OCI-LY1 (cell line): ENCODE measurements around the gene H6PD.

Experiments
- H2AFZ ChIP-seq: fragments of 200-600 bp; sonication (generic), shearing (Covaris generic); 2 replicates; pipeline ENCODE4 v1.6.0; 2014; ENCODE audit warnings: antibody characterized with exemption, mild to moderate bottlenecking, low read length
- H3F3A ChIP-seq: fragments of 200-600 bp; sonication (generic), shearing (Covaris generic); 2 replicates; pipeline ENCODE4 v1.6.0; 2014; ENCODE audit warnings: mild to moderate bottlenecking, antibody characterized with exemption, low read length, moderate library complexity; ENCODE audit not compliant: insufficient read depth
- H3K27ac ChIP-seq: fragments of 200-600 bp; sonication (generic); 2 replicates; pipeline ENCODE4 v1.5.1; 2014; ENCODE audit warnings: low read length, mixed run types, mild to moderate bottlenecking, low read depth; ENCODE audit not compliant: poor library complexity, severe bottlenecking
- H3K27me3 ChIP-seq: fragments of 200-600 bp; sonication (generic); 2 replicates; pipeline ENCODE4 v1.6.0; 2014; ENCODE audit warnings: antibody characterized with exemption, mild to moderate bottlenecking, low read length, moderate library complexity; ENCODE audit not compliant: insufficient read depth
- H3K36me3 ChIP-seq: fragments of 200-600 bp; sonication (generic); 2 replicates; pipeline ENCODE4 v1.6.1; 2014; ENCODE audit warnings: mild to moderate bottlenecking, antibody characterized with exemption, low read length, moderate library complexity, mixed read lengths; ENCODE audit not compliant: insufficient read depth
- H3K4me1 ChIP-seq: fragments of 200-600 bp; sonication (generic); 2 replicates; pipeline ENCODE4 v1.5.1; 2014; ENCODE audit warnings: mild to moderate bottlenecking, low read length, moderate library complexity; ENCODE audit not compliant: insufficient read depth, severe bottlenecking
- H3K4me2 ChIP-seq: fragments of 200-600 bp; sonication (generic), shearing (Covaris generic); 2 replicates; pipeline ENCODE4 v1.6.1; 2014; ENCODE audit warnings: low read length
- H3K4me3 ChIP-seq: fragments of 200-600 bp; sonication (generic); 2 replicates; pipeline ENCODE4 v1.5.1; 2014; ENCODE audit warnings: low read length, low read depth, mild to moderate bottlenecking, mixed read lengths; ENCODE audit not compliant: poor library complexity, severe bottlenecking
- H3K79me2 ChIP-seq: fragments of 200-600 bp; shearing (Covaris generic); 2 replicates; pipeline ENCODE4 v1.6.1; 2016; ENCODE audit warnings: mixed run types, low read length, mixed read lengths; ENCODE audit not compliant: insufficient read depth
- H3K9ac ChIP-seq: fragments of 200-600 bp; sonication (generic), shearing (Covaris generic); 2 replicates; pipeline ENCODE4 v1.6.1; 2014; ENCODE audit warnings: mild to moderate bottlenecking, low read length, mixed read lengths
- H3K9me2 ChIP-seq: fragments of 200-600 bp; sonication (generic), shearing (Covaris generic); 2 replicates; pipeline ENCODE4 v1.6.1; 2014; ENCODE audit warnings: low read depth, mild to moderate bottlenecking, low read length, mixed read lengths
- H3K9me3 ChIP-seq: fragments of 200-600 bp; shearing (Covaris generic); 2 replicates; pipeline ENCODE4 v1.6.1; 2014; ENCODE audit warnings: low read length, mixed read lengths
- H4K20me1 ChIP-seq: fragments of 200-600 bp; sonication (generic), shearing (Covaris generic); 2 replicates; pipeline ENCODE4 v1.6.0; 2016; ENCODE audit warnings: mild to moderate bottlenecking, low read length; ENCODE audit not compliant: insufficient read depth
- CTCF ChIP-seq: fragments of 200-600 bp; sonication (generic), shearing (Covaris generic); IDR thresholded peaks from 2 replicates; pipeline ENCODE4 v1.5.1; 2017; ENCODE audit warnings: mild to moderate bottlenecking, antibody characterized with exemption, low read length, moderate library complexity, mixed read lengths
- EZH2 ChIP-seq: fragments of 200-600 bp; sonication (generic), shearing (Covaris generic); IDR thresholded peaks from 2 replicates; pipeline ENCODE4 v1.8.0; 2017; ENCODE audit warnings: borderline replicate concordance, mixed run types, mild to moderate bottlenecking, antibody characterized with exemption, low read length, moderate library complexity, mixed read lengths

H6PD gene

GRCh38 chr1:9302745-9303524, 68.4 kb downstream of the H6PD start:
- TF ChIP-seq CTCF (no peak), EZH2 (no peak)
- H3K9ac ChIP-seq, result no peak overlapping the region
- no peaks in the 10 kb centered on the region for H3K9me2 ChIP-seq
- no peaks in the 10 kb centered on the region; the same call in 1 of the 2 replicates for H3K27me3 ChIP-seq
- H3K36me3 ChIP-seq, result peaks cover 2% of the 10 kb centered on the region; the same call in 1 of the 2 replicates
- H3K79me2 ChIP-seq, result peaks cover 17% of the 10 kb centered on the region
- H3K9me3 ChIP-seq, result no peaks in the 10 kb centered on the region
- H2AFZ ChIP-seq, result no peak overlapping the region
- H3K4me3 ChIP-seq, result no peak overlapping the region
- no peak overlapping the region for H3K27ac ChIP-seq
- no peaks in the 10 kb centered on the region; the same call in 1 of the 2 replicates for H4K20me1 ChIP-seq
- H3K4me1 ChIP-seq, result peaks cover 39% of the 10 kb centered on the region
- no peak overlapping the region for H3K4me2 ChIP-seq
- H3F3A ChIP-seq, result no peaks in the 10 kb centered on the region

GRCh38 chr1:9303916-9304315, 69.3 kb downstream of the H6PD start:
- peaks cover 2% of the 10 kb centered on the region; the same call in 1 of the 2 replicates for H3K36me3 ChIP-seq
- H3K9me2 ChIP-seq, result no peaks in the 10 kb centered on the region
- H3K4me3 ChIP-seq, result no peak overlapping the region
- peaks cover 49% of the 10 kb centered on the region for H3K4me1 ChIP-seq
- no peak overlapping the region for H3K4me2 ChIP-seq
- no peak overlapping the region for H3K27ac ChIP-seq
- H3K9me3 ChIP-seq, result no peaks in the 10 kb centered on the region
- peaks cover 11% of the 10 kb centered on the region; the same call in 1 of the 2 replicates for H3K79me2 ChIP-seq
- no peak for TF ChIP-seq EZH2
- no peak for TF ChIP-seq CTCF
- no peaks in the 10 kb centered on the region; the same call in 1 of the 2 replicates for H3K27me3 ChIP-seq
- no peaks in the 10 kb centered on the region for H3F3A ChIP-seq
- H2AFZ ChIP-seq, result no peak overlapping the region
- no peak overlapping the region for H3K9ac ChIP-seq
- H4K20me1 ChIP-seq, result no peaks in the 10 kb centered on the region; the same call in 1 of the 2 replicates

- TF ChIP-seq EZH2 (no peak), CTCF (no peak)
- H3K27me3 ChIP-seq, result no peaks in the 10 kb centered on the region; the same call in 1 of the 2 replicates
- H3K4me1 ChIP-seq, result peaks cover 48% of the 10 kb centered on the region
- no peak overlapping the region for H3K4me2 ChIP-seq
- H3K27ac ChIP-seq, result no peak overlapping the region
- H3K9me2 ChIP-seq, result no peaks in the 10 kb centered on the region
- H3K4me3 ChIP-seq, result no peak overlapping the region
- H4K20me1 ChIP-seq, result no peaks in the 10 kb centered on the region; the same call in 1 of the 2 replicates
- H2AFZ ChIP-seq, result no peak overlapping the region
- H3K36me3 ChIP-seq, result peaks cover 2% of the 10 kb centered on the region; the same call in 1 of the 2 replicates
- no peaks in the 10 kb centered on the region for H3F3A ChIP-seq
- no peak overlapping the region for H3K9ac ChIP-seq
- H3K79me2 ChIP-seq, result peaks cover 11% of the 10 kb centered on the region; the same call in 1 of the 2 replicates
- no peaks in the 10 kb centered on the region for H3K9me3 ChIP-seq
Measured at GRCh38 chr1:9305216-9305615, 70.6 kb downstream of the H6PD start.
